CD14-positive monocyte (primary cell): Measurements from ENCODE around the gene EXD3. TPM values are rescaled to one million over a fixed set of nuclear protein-coding genes. Genes with fewer than 3 reads are reported as not detected.
A peak's percentile ranks its signal among the peaks of the same experiment; 100 is the strongest.

Experiments used
- DNase-seq, 3 donors: peaks; one replicate each; pipeline ENCODE4 v3.0.0-alpha.2; 2011 to 2022
- H2AFZ ChIP-seq: 2 replicates; pipeline ENCODE4 v1.6.0; 2012; ENCODE audit warnings: mild to moderate bottlenecking, low read depth, low read length, inconsistent platforms; ENCODE audit not compliant: insufficient read depth, poor library complexity, severe bottlenecking
- H3K27ac ChIP-seq, 2 donors: 1 replicate in 1 of 2; 2 replicates in 1 of 2; pipeline ENCODE4 v1.5.1; 2012 to 2013; ENCODE audit warnings: low read length in 2 of 2, control low read depth in 1 of 2, inconsistent platforms in 1 of 2, low read depth in 1 of 2, mild to moderate bottlenecking in 1 of 2
- H3K27me3 ChIP-seq, 2 donors: one replicate each; pipeline versions ENCODE4 v1.6.0 to v1.6.1; 2011 to 2013; ENCODE audit warnings: low read length in 2 of 2; ENCODE audit not compliant: control insufficient read depth in 2 of 2, insufficient read depth in 2 of 2
- H3K36me3 ChIP-seq, 2 donors: replicated peaks in 1 of 2; 1 replicate in 1 of 2; 2 replicates in 1 of 2; pipeline versions ENCODE4 v1.5.1 to v1.6.1; 2012 to 2013; ENCODE audit warnings: low read length in 2 of 2, control low read depth in 1 of 2, inconsistent platforms in 1 of 2, mild to moderate bottlenecking in 1 of 2; ENCODE audit not compliant: insufficient read depth in 2 of 2, control insufficient read depth in 1 of 2
- H3K4me1 ChIP-seq, 2 donors: 1 replicate in 1 of 2; 2 replicates in 1 of 2; pipeline versions ENCODE4 v1.5.1 to v1.6.1; 2012 to 2013; ENCODE audit warnings: low read length in 2 of 2, control low read depth in 1 of 2, inconsistent platforms in 1 of 2, mild to moderate bottlenecking in 1 of 2, moderate library complexity in 1 of 2; ENCODE audit not compliant: insufficient read depth in 2 of 2, control insufficient read depth in 1 of 2
- H3K4me2 ChIP-seq: replicated peaks from 2 replicates; pipeline ENCODE3; 2012; ENCODE audit warnings: low read length, moderate library complexity, mild to moderate bottlenecking; ENCODE audit not compliant: poor library complexity, severe bottlenecking; ENCODE audit errors: extremely low read depth
- H3K4me3 ChIP-seq, 3 experiments: fragments of 200-600 bp in 1 of 3; sonication (generic) in 1 of 3; replicated peaks in 1 of 3; 1 replicate in 2 of 3; 2 replicates in 1 of 3; pipeline ENCODE4 v1.5.1; 2011 to 2013; ENCODE audit warnings: low read length in 3 of 3, mild to moderate bottlenecking in 3 of 3, control low read depth in 2 of 3, low read depth in 2 of 3, inconsistent platforms in 1 of 3, moderate library complexity in 1 of 3
- H3K79me2 ChIP-seq: 2 replicates; pipeline ENCODE4 v1.6.0; 2012; ENCODE audit warnings: mild to moderate bottlenecking, control low read depth, inconsistent platforms, low read length, moderate library complexity; ENCODE audit not compliant: insufficient read depth
- H3K9ac ChIP-seq: 2 replicates; pipeline ENCODE4 v1.6.0; 2017; ENCODE audit warnings: low read length, mild to moderate bottlenecking; ENCODE audit not compliant: insufficient read depth, poor library complexity, severe bottlenecking
- H3K9me3 ChIP-seq, 2 donors: replicated peaks in 1 of 2; 1 replicate in 1 of 2; 2 replicates in 1 of 2; pipeline versions ENCODE4 v1.5.1 to v1.6.1; 2012 to 2013; ENCODE audit warnings: low read length in 2 of 2, control low read depth in 1 of 2; ENCODE audit not compliant: control insufficient read depth in 1 of 2, insufficient read depth in 1 of 2
- H4K20me1 ChIP-seq: 2 replicates; pipeline ENCODE4 v1.6.0; 2012; ENCODE audit warnings: mild to moderate bottlenecking, low read length, control low read depth, moderate library complexity; ENCODE audit not compliant: insufficient read depth
- H3K27ac Mint-ChIP-seq, 7 donors: one replicate each; pipeline ENCODE4 v1.8.0; 2020; ENCODE audit warnings: mild to moderate bottlenecking in 7 of 7, mixed read lengths in 7 of 7, moderate library complexity in 6 of 7, inconsistent platforms in 2 of 7
- H3K27me3 Mint-ChIP-seq, 3 donors: one replicate each; pipeline ENCODE4 v1.8.0; 2021 to 2022; ENCODE audit warnings: low read depth in 3 of 3, mild to moderate bottlenecking in 3 of 3, mixed read lengths in 3 of 3, moderate library complexity in 3 of 3, inconsistent platforms in 1 of 3
- H3K36me3 Mint-ChIP-seq, 2 donors: one replicate each; pipeline ENCODE4 v1.8.0; 2020; ENCODE audit warnings: mixed read lengths in 2 of 2, inconsistent platforms in 1 of 2, mild to moderate bottlenecking in 1 of 2
- H3K4me1 Mint-ChIP-seq: one replicate; pipeline ENCODE4 v1.8.0; 2020; ENCODE audit warnings: mild to moderate bottlenecking, mixed read lengths
- H3K4me3 Mint-ChIP-seq, 2 donors: one replicate each; pipeline ENCODE4 v1.8.0; 2020; ENCODE audit warnings: mild to moderate bottlenecking in 2 of 2, mixed read lengths in 2 of 2, moderate library complexity in 1 of 2
- H3K9me3 Mint-ChIP-seq, 7 donors: one replicate each; pipeline ENCODE4 v1.8.0; 2020 to 2022; ENCODE audit warnings: mixed read lengths in 7 of 7, mild to moderate bottlenecking in 6 of 7, moderate library complexity in 6 of 7, inconsistent platforms in 2 of 7
- WGBS: methylation state at CpG from one replicate; pipeline ENCODE4 v1.1.5; 2013; ENCODE audit warnings: missing lambda C conversion rate; ENCODE audit not compliant: insufficient coverage; 5-methylcytosine and 5-hydroxymethylcytosine counted together
- intact Hi-C, 2 donors: fragments of 100-400 bp; cut with micrococcal nuclease; formaldehyde crosslinking; loops; one replicate each; pipeline versions ENCODE4 v1.15.0 to v1.15.1; 2023
- polyA plus RNA-seq, 3 donors: library from polyadenylated mRNA; depleted of rRNA in 1 of 3; unstranded in 2 of 3; stranded (reverse) in 1 of 3; fragments of 300-500 nt in 2 of 3; fragments of >200 nt in 1 of 3; fragmentation: Illumina TruSeq in 2 of 3; gene quantifications; 1 replicate in 2 of 3; 2 replicates in 1 of 3; pipeline ENCODE4 v1.2.3, GENCODE V29; 2012 to 2021
- TF ChIP-seq, protein P1 (sequence below): fragments of 200-600 bp; IDR thresholded peaks from one replicate; pipeline ENCODE4 v1.8.0; 2022; ENCODE audit warnings: antibody characterized with exemption, mild to moderate bottlenecking

Gene EXD3
- polyA plus RNA-seq, 3 donors: 2.0 to 10.8 (median 3.0) TPM

DNA sequence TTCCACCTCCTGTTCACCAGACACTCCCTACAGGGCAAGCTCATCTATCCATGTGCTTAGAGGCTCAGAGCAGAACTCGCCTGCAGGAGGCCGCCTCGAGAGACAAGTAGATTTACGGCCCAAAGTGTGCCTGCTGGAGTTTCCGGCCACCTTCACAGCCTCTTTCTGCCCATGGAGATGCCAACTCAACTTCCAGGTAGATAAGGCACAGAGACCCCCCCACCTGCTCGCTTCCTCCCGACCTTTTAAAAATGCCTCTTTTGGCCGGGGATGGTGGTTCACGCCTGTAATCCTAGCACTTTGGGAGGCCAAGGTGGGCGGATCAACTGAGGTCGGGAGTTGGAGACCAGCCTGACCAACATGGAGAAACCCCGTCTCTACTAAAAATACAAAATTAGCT is 46.6 kb downstream of the EXD3 start:
- Histone ChIP-seq H3K9me3 (peaks cover 13 to 35% of the 10 kb centered on the region in 2 donors), H3K4me3 (no peak overlapping the region), H3K9ac (no peak overlapping the region), H2AFZ (no peak overlapping the region), H3K4me2 (no peak overlapping the region), H3K27me3 (no peaks in the 10 kb centered on the region), H4K20me1 (no peaks in the 10 kb centered on the region), H3K79me2 (no peaks in the 10 kb centered on the region), H3K4me1 (no peaks in the 10 kb centered on the region), H3K36me3 (no peaks in the 10 kb centered on the region), H3K27ac (no peak overlapping the region)
- peaks cover 0 to 4% (median 2%) of the 10 kb centered on the region in 3 donors for H3K27me3 Mint-ChIP-seq
- no peaks in the 10 kb centered on the region for H3K4me1 Mint-ChIP-seq
- intact Hi-C loops: no loop called here
- WGBS: 100% methylated on average over 5 of the region's 12 CpGs
- peaks cover 9 to 43% (median 24%) of the 10 kb centered on the region in 7 donors for H3K9me3 Mint-ChIP-seq
- H3K4me3 Mint-ChIP-seq: no peak overlapping the region
- TF ChIP-seq, protein P1, sequence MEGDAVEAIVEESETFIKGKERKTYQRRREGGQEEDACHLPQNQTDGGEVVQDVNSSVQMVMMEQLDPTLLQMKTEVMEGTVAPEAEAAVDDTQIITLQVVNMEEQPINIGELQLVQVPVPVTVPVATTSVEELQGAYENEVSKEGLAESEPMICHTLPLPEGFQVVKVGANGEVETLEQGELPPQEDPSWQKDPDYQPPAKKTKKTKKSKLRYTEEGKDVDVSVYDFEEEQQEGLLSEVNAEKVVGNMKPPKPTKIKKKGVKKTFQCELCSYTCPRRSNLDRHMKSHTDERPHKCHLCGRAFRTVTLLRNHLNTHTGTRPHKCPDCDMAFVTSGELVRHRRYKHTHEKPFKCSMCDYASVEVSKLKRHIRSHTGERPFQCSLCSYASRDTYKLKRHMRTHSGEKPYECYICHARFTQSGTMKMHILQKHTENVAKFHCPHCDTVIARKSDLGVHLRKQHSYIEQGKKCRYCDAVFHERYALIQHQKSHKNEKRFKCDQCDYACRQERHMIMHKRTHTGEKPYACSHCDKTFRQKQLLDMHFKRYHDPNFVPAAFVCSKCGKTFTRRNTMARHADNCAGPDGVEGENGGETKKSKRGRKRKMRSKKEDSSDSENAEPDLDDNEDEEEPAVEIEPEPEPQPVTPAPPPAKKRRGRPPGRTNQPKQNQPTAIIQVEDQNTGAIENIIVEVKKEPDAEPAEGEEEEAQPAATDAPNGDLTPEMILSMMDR: no peak
- no peak for DNase-seq
- H3K36me3 Mint-ChIP-seq: peaks cover 0 to 4% of the 10 kb centered on the region in 2 donors
- H3K27ac Mint-ChIP-seq: no peak overlapping the region

DNA sequence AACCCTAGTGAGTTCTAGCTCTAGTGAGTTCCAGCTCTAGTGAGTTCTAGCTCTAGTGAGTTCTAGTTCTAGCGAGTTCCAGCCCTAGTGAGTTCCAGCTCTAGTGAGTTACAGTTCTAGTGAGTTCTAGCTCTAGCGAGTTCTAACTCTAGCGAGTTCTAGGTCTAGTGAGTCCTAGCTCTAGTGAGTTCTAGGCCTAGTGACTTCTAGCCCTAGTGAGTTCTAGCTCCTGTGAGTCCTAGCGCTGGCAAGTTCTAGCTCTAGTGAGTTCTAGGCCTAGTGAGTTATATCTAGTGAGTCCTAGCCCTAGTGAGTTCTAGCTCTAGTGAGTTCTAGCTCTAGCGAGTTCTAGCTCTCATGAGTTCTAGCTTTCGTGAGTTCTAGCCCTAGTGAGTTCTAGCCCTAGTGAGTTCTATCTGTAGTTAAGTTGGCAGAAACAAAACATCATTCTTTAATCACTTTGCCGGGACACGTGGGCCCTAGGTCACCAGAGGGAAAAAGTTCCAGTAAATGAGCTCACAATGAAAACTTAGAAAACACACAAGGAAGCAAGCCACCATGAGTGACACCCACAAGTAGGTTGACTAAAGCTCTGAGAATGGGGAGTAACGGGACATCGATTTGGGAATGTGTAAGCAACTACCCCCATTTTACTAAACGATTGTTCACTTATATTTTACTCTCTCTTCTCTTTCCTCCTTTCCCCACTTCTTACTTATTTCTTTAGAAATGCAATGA is 47.5 kb downstream of the EXD3 start:
- intact Hi-C loops: no loop called here
- peaks cover 0 to 4% (median 2%) of the 10 kb centered on the region in 3 donors for H3K27me3 Mint-ChIP-seq
- H3K4me2 ChIP-seq: no peak overlapping the region
- H3K4me1 Mint-ChIP-seq: no peaks in the 10 kb centered on the region
- no peaks in the 10 kb centered on the region for H3K27me3 ChIP-seq
- no peaks in the 10 kb centered on the region for H3K79me2 ChIP-seq
- H3K27ac ChIP-seq: no peak overlapping the region
- H2AFZ ChIP-seq: no peak overlapping the region
- DNase-seq: no peak
- TF ChIP-seq, protein P1: no peak
- no peak overlapping the region for H3K4me3 ChIP-seq
- H3K36me3 Mint-ChIP-seq: peaks cover 0 to 4% of the 10 kb centered on the region in 2 donors
- no peaks in the 10 kb centered on the region for H3K36me3 ChIP-seq
- peaks cover 13 to 35% of the 10 kb centered on the region in 2 donors for H3K9me3 ChIP-seq
- H3K27ac Mint-ChIP-seq: peak overlapping the region in 1 of 7 donors; percentile 50
- 98% methylated on average over 7 of the region's 11 CpGs for WGBS
- H4K20me1 ChIP-seq: no peaks in the 10 kb centered on the region
- no peak overlapping the region for H3K4me3 Mint-ChIP-seq
- no peaks in the 10 kb centered on the region for H3K4me1 ChIP-seq
- H3K9me3 Mint-ChIP-seq: peaks cover 9 to 42% (median 24%) of the 10 kb centered on the region in 7 donors
- H3K9ac ChIP-seq: no peak overlapping the region
